IPS DF 19.7 (cell line): ENCODE data around the gene PRMT7.

Experiments used
- DNase-seq: peaks from one replicate; pipeline ENCODE4 v3.0.0-alpha.2; 2013; ENCODE audit warnings: low read depth, low spot score

PRMT7 gene

GRCh38 chr16:68346892-68347480 lies 36.2 kb downstream of the PRMT7 start:
- DNase-seq, result no peak

DNA sequence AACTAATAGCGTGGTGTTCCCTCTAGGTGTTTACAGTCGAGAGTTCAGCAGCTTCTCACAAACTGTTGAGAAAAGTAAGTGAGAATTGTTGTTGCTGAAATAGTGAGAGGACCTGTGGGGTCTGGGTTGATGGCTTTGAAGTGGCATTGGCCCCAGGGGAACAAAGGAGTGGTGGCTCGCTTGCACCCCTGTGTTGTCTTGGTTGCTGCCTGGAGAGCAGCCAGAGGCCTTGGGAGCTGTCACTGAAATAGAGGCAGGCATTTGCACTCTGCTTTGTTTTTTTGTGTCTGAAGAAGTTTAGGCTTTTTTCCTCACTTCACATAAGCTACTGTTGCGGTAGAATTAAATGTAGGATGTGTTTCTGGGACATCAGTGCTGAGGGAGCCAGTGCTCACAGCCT lies 36.8 kb downstream of the PRMT7 start:
- no peak for DNase-seq

- no peak for DNase-seq
These were observed 38.0 kb downstream of the PRMT7 start for GRCh38 chr16:68348639-68349445.

GRCh38 chr16:68349838-68350410 lies 39.1 kb downstream of the PRMT7 start:
- no peak for DNase-seq

DNA sequence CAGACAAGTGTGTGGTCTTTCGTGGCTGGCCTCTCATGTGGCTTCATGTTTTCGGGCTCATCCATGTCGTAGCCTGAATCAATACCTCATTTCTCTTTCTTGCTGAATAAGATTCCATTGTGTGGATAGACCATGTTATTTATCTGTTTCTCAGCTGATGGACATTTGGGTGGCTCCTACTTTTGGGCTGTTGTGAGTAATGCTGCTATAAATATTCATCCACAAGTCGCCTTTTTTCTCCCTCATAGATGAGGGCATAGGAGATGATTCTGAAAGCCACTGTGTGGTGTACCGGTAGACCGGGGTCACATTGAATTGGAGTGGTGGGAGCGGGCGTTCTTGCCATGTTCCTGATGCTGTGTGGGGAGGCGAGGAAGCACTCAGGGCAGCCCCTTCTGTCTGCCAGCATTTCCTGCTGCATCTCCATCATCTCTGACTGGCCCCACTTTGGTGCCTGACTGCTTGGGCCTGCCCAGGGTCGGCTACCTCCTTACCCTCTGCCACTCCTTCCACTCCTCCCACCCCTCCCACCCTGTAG lies 40.1 kb downstream of the PRMT7 start:
- no peak for DNase-seq

DNA sequence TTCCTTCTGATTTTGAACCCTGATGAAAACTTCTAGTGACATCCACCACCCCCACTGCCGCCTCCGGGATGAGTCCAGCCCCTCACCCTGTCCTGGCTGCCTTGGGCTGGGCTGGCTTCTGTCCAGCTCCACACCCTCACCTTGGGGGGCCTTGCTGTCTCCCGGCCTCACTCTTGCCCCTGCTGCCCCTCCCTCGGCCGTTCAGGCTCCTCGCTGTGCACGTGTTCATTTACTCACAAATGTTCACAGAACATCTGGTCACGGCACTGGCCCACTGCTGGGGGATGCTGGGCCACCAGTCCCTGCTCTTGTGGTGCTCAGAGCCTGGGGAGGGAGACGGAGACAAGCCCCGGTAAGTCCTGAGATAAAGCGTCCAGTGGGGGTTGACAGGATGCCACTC lies 40.6 kb downstream of the PRMT7 start:
- no peak for DNase-seq

DNA sequence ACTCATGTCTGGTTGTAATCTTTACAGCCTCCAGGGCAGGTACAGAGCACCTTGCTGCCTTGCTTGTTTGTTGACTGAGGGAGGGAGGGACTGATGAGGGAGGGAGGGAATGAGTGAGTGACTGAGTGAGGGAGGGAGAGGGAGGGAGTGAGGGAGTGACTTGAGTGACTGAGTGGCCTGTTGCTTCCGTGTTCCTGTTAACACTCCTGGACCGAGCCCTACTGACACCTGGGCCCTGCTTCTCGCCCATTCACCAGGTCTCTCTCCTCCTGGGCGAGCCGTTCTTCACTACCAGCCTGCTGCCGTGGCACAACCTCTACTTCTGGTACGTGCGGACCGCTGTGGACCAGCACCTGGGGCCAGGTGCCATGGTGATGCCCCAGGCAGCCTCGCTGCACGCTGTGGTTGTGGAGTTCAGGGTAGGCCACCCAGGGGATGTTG lies 41.2 kb downstream of the PRMT7 start:
- no peak for DNase-seq

DNA sequence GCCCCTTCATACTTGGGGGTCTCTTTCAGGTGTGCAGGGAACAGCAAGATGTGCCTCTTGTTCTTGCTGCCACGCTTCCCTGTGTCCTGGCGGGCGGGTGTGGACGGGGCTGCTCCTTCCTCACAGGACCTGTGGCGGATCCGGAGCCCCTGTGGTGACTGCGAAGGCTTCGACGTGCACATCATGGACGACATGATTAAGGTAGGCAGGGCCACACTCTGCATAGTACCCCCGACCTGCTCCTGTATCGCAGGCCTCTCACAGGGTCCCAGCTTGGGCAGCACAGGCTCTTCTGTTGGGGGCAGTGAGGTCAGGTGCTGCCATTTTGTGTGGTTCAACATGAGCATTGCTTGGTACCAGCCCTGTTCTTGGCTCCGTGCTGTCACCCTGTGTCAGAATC lies 42.5 kb downstream of the PRMT7 start:
- DNase-seq, result no peak

GRCh38 chr16:68354816-68355215 lies 44.0 kb downstream of the PRMT7 start:
- DNase-seq, result no peak

- no peak for DNase-seq
These were observed 44.8 kb downstream of the PRMT7 start for GRCh38 chr16:68355447-68356248.

- no peak for DNase-seq
These were observed 45.6 kb downstream of the PRMT7 start for GRCh38 chr16:68356249-68356918.

DNA sequence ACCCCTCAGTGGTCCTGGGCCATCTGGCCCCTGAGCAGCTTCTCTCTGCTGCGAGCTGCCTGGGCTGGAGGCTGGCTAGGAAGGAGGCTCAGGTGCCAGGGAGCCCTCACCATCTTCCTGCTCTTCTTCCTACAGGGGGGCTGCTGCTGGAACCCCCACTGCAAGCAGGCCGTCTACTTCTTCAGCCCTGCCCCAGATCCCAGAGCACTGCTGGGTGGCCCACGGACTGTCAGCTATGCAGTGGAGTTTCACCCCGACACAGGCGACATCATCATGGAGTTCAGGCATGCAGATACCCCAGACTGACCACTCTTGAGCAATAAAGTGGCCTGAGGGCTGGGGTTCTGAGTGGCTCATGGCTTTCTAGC lies 46.1 kb downstream of the PRMT7 start:
- no peak for DNase-seq

DNA sequence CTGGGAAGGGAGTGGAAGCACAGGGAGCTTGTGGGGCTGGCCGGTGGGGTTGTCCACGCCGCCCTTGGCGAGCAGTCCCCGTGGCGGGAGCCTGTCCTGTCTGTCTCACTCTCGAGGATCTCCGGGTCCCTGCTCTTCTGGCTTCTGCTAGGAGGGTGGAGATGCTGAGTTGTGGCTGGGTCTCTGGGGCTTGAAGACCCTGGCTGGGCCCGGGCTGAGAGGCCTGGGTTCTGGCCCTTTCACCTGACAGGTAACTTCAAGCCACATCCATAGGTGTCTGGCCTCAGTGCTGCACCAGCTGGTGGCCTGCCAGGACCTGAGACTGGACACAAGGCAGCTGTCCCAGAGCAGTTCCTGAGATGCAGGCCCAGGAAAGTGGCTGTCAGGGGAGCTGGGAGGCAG lies 46.7 kb downstream of the PRMT7 start:
- DNase-seq, result no peak

- DNase-seq, result no peak
These were observed 47.1 kb downstream of the PRMT7 start for GRCh38 chr16:68357923-68358322.

GRCh38 chr16:68358951-68359350 lies 48.1 kb downstream of the PRMT7 start:
- no peak for DNase-seq

DNA sequence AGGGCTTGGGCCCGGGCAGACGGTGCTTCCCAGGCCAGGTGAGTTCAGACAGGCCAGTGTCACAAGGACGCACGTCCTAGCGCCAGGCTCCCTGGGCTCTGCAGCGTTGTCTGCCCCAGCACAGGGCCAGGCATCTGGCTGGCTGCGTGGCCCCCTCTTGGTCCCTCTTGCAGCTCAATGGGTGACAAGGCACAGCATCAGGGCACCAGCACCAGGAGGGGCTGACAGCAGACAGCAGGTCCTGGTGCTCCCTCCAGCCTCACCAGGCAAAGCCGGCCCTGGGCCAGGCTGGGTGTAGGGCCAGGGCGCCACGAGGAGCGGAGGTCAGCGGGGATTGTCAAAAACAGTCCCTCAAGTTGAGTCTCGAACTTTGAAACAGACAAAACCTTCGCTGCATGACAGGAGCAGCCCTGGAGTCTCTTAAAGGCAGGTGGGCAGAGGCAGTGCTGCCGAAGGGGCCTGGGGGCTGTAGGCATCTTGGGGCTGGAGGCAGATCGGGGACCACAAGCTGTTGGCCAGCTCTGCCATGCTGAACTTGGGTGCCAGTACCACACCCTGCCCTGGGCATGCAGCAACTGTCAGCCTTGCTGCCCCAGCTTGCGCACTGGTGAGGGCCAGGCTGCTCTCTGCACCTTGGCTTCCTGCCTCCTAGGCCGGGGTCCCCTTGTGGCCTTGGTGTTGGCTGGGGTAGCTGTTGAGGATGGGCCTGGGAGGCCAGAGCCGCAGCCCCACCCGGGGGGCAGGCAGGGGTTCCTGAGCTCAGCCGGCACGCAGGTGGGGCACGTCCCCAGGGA lies 48.8 kb downstream of the PRMT7 start:
- no peak for DNase-seq

- DNase-seq, result no peak
These were observed 49.7 kb downstream of the PRMT7 start for GRCh38 chr16:68360547-68360946.

DNA sequence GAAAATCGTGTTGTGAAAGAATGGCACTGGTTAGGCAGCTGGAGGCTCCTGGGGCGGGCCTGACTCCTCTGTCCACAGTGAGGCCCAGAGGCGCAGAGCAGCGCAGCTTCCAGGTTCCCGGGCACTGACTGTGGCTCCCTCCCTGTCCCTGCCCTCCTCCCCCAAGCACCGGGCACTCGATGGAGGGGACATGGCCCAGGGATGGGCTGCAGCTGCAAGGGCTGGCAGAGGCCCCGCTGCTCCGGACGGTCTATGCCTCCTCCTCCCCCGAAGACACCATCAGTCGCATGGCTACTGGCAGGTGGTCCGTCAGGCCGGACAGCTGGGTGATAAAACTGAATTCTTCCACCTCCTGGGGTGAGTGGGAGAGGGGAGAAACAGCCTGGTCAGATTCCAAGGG lies 50.1 kb downstream of the PRMT7 start:
- DNase-seq, result no peak

DNA sequence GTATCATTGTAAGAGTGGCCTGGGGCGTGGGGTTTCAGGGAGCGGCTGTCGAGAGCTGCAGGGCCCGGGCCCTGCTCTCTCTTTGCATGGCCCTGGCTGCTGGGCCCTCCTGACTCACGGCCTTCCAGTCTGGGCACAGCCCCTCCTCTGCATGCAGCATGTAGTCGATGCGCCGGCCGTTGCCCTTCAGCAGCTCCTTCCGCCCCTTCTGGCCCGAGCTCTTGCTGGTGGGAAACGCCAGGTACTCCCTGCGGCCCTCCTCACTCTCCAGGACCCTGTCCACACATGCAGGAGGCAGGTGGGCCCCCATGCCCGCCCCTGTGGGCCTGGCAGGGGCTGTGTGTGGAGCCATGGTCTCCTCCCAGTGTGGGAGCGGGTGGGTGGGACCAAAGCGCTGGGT lies 50.7 kb downstream of the PRMT7 start:
- DNase-seq, result no peak

DNA sequence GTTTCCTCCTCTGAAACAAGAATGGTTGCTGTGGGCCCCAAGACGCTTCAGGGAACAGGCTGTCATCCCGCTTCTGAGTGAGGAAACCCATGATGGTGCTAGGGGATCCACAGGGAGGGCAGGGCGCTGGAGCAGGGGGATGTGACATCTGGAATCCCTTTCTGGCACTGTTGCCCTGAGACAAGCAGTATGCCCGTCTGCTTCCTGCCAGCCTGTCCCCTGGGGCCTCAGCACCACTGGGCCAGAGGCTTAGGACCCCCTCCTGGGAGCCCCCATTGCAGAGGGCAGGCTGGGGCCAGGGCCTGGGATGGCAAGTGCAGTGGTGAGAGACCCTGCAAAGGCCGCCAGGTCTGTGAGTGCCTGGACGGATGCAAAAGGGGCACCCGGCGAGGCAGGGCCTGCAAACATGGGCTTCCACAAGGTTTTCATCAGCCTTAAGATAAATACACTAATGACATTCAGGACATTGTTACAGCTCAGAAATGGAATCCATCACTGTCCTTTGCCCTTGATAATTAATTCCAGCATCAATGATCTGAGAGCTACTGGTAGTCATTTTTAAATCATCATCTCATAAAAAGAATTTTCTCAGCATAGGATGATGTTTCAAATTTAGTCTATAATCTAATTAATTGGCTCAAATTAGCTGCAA lies 51.6 kb downstream of the PRMT7 start:
- DNase-seq, result no peak
